NB4 (cell line): ENCODE data around the gene KCNJ12.
"Not testable (repeated sequence)": the region's sequence is repeated elsewhere in the genome, so short reads cannot be mapped to it uniquely, and the experiment has no call there.

ENCODE experiments used
- CTCF ChIP-seq: IDR thresholded peaks from one replicate; pipeline ENCODE4 v1.5.1; 2012; ENCODE audit warnings: low read depth, low read length
- POLR2A ChIP-seq: IDR thresholded peaks from 2 replicates; pipeline ENCODE4 v1.6.1; 2011; ENCODE audit warnings: mild to moderate bottlenecking; ENCODE audit not compliant: insufficient read length; ENCODE audit errors: extremely low read depth
- TF ChIP-seq, protein P1 (sequence below): IDR thresholded peaks from 2 replicates; pipeline ENCODE4 v1.6.1; 2011; ENCODE audit warnings: low read depth, low read length

DNA sequence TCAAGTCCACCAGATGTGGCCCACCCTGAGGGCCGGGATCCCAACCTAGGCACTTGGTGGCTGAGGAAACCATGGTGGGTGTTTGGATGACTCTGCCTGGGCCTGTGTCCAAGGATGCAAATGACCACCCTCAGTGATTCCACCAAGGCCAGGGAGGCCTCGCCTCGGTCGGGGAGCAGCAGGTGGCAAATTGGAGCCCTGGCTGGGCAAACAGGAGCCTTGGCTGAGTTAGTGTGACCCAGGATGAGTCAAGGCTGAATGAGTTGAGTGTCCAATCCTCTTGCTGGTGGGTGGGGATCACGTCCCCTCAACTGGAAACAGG is 62.8 kb downstream of the KCNJ12 start:
- not testable (repeated sequence) for TF ChIP-seq CTCF, POLR2A
- TF ChIP-seq, protein P1, sequence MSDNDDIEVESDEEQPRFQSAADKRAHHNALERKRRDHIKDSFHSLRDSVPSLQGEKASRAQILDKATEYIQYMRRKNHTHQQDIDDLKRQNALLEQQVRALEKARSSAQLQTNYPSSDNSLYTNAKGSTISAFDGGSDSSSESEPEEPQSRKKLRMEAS = not testable (repeated sequence)
